ENCODE data around the gene UBTD1. TPM values are rescaled to one million over a fixed set of nuclear protein-coding genes. Genes with fewer than 3 reads are reported as not detected.
A peak's percentile ranks its signal among the peaks of the same experiment; 100 is the strongest.

UBTD1 gene
- total RNA-seq, 4 donors from 2014 or later: 0.70 to 2.5 (median 1.4) TPM; not detected in 1

GRCh38 chr10:97462309-97462708 lies 36.4 kb upstream of the UBTD1 start:
- Histone ChIP-seq H3K4me3 (no peak overlapping the region), H3K36me3 (peaks cover 0 to 97% (median 0%) of the 10 kb centered on the region in 3 donors), H3K4me1 (no peaks in the 10 kb centered on the region), H3K27ac (no peak overlapping the region), H3K27me3 (no peaks in the 10 kb centered on the region), H3K9me3 (no peaks in the 10 kb centered on the region)
- no peak for TF ChIP-seq CTCF (IDR thresholded peaks at IDR 0.05)
- no peak for TF ChIP-seq POLR2A (IDR thresholded peaks at IDR 0.05)
- DNase-seq: no peak

DNA sequence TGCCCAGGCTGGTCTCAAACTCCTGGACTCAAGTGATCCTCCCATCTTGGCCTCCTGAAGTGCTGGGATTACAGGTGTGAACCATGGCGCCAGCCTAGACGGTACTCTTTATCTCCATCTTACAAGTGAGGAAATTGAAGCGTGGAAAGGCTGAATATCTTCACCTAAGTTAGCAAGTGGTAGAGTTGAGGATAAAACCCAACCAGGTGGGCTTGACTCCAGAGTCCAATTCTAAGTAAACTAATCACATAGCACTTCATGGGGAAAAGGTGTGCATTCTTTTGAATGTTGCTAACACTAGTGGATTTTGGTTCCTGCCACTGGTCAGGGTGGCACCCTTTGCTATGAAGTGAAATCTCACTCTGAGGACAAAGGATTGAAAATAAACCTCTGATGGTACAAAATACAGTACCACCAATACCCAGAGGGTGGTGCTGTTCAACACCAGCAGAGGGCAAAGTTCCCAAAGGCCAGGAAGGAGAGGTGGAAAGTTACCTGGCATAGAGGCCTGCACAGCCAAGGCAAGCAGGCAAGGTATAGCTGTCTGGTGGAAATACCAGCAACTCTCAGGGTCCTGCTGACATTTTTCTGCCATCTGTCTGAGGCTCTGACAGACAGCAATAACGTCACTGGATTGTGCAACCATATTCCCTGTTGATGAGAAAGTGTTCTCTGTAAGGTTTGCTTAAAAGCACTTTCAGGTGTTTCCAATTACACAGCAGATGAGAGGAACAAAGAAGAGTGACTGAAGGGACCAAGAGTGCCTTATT lies 35.2 kb upstream of the UBTD1 start:
- H3K4me1 ChIP-seq: no peaks in the 10 kb centered on the region
- peak in 1 of 3 donors; percentile 69 for DNase-seq
- peak overlapping the region in 1 of 4 donors; percentile 36 for H3K27ac ChIP-seq
- TF ChIP-seq POLR2A (IDR thresholded peaks at IDR 0.05) (no peak), CTCF (IDR thresholded peaks at IDR 0.05) (peak; percentile 55 to 91 (median 82))
- no peaks in the 10 kb centered on the region for H3K9me3 ChIP-seq
- H3K36me3 ChIP-seq: peaks cover 0 to 100% (median 0%) of the 10 kb centered on the region in 3 donors
- H3K27me3 ChIP-seq: no peaks in the 10 kb centered on the region
- no peak overlapping the region for H3K4me3 ChIP-seq

GRCh38 chr10:97464226-97464625 lies 34.5 kb upstream of the UBTD1 start:
- H3K27me3 ChIP-seq: no peaks in the 10 kb centered on the region
- H3K27ac ChIP-seq: peak overlapping the region in 1 of 4 donors; percentile 36
- H3K4me3 ChIP-seq: no peak overlapping the region
- no peaks in the 10 kb centered on the region for H3K9me3 ChIP-seq
- H3K36me3 ChIP-seq: peaks cover 0 to 100% (median 0%) of the 10 kb centered on the region in 3 donors
- no peaks in the 10 kb centered on the region for H3K4me1 ChIP-seq
- TF ChIP-seq CTCF (IDR thresholded peaks at IDR 0.05): no peak
- TF ChIP-seq POLR2A (IDR thresholded peaks at IDR 0.05): no peak
- no peak for DNase-seq

- Histone ChIP-seq H3K4me3 (no peak overlapping the region), H3K36me3 (peaks cover 0 to 99% (median 0%) of the 10 kb centered on the region in 3 donors), H3K27ac (no peak overlapping the region), H3K4me1 (no peaks in the 10 kb centered on the region), H3K9me3 (no peaks in the 10 kb centered on the region), H3K27me3 (no peaks in the 10 kb centered on the region)
- DNase-seq: peak in 1 of 3 donors; percentile 15
- TF ChIP-seq CTCF (IDR thresholded peaks at IDR 0.05): no peak
- no peak for TF ChIP-seq POLR2A (IDR thresholded peaks at IDR 0.05)
Measured at GRCh38 chr10:97465982-97466381, 32.7 kb upstream of the UBTD1 start.

GRCh38 chr10:97466755-97467154 lies 32.0 kb upstream of the UBTD1 start:
- Histone ChIP-seq H3K36me3 (peaks cover 0 to 98% (median 0%) of the 10 kb centered on the region in 3 donors), H3K4me3 (no peak overlapping the region), H3K27me3 (no peaks in the 10 kb centered on the region), H3K9me3 (no peaks in the 10 kb centered on the region), H3K27ac (no peak overlapping the region), H3K4me1 (no peaks in the 10 kb centered on the region)
- no peak for DNase-seq
- TF ChIP-seq CTCF (IDR thresholded peaks at IDR 0.05) (no peak), POLR2A (IDR thresholded peaks at IDR 0.05) (no peak)

Data from Peyer's patch (tissue), 4 donors.